ENCODE results near the gene TRIM40. TPM values are rescaled to one million over a fixed set of nuclear protein-coding genes. Genes with fewer than 3 reads are reported as not detected.
"Not testable (repeated sequence)": the region's sequence is repeated elsewhere in the genome, so short reads cannot be mapped to it uniquely, and the experiment has no call there.

The TRIM40 gene
- total RNA-seq, 1 experiment from 2014 or later: not detected

DNA sequence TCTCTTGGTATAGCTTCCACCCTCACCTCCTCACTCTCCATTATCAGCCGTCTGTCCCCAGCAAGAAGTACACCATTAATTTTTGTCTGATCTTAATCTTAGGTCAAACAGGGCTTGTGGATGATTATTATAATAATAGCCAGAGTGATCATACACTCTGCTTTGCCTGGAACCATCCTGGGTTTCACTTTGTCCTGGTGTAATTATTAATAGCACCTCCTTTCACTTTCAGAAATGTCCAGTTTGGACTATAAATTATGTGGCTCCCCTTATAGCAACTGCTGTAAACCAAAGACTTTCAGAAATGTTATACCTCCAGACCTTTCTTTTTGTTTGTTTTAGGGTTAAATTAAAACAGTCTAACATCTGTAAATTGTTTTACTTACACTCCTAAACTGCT is 22.1 kb upstream of the TRIM40 start:
- ChIA-PET CTCF (interaction anchor here (1.8 kb wide), 1 partner anchor 17 kb away, joined by 5 read pairs; no protein-coding TSS in a partner anchor), POLR2A (no interaction called here)
- TF ChIP-seq, protein P1, sequence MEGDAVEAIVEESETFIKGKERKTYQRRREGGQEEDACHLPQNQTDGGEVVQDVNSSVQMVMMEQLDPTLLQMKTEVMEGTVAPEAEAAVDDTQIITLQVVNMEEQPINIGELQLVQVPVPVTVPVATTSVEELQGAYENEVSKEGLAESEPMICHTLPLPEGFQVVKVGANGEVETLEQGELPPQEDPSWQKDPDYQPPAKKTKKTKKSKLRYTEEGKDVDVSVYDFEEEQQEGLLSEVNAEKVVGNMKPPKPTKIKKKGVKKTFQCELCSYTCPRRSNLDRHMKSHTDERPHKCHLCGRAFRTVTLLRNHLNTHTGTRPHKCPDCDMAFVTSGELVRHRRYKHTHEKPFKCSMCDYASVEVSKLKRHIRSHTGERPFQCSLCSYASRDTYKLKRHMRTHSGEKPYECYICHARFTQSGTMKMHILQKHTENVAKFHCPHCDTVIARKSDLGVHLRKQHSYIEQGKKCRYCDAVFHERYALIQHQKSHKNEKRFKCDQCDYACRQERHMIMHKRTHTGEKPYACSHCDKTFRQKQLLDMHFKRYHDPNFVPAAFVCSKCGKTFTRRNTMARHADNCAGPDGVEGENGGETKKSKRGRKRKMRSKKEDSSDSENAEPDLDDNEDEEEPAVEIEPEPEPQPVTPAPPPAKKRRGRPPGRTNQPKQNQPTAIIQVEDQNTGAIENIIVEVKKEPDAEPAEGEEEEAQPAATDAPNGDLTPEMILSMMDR (IDR thresholded peaks at IDR 0.05; ENCODE audit: insufficient read depth in 1 of 2, low read depth in 1 of 2, low read length in 1 of 2, severe bottlenecking in 1 of 2, unreplicated experiment in 1 of 2): no peak
- Mint-ChIP-seq H3K9me3 (ENCODE audit: unreplicated experiment) (no peaks in the 10 kb centered on the region), H3K4me1 (ENCODE audit: low read depth, unreplicated experiment) (peaks cover 32% of the 10 kb centered on the region), H3K4me3 (ENCODE audit: unreplicated experiment) (no peak overlapping the region), H3K27me3 (ENCODE audit: insufficient read depth, unreplicated experiment) (no peaks in the 10 kb centered on the region), H3K27ac (ENCODE audit: unreplicated experiment) (no peak overlapping the region), H3K36me3 (ENCODE audit: insufficient read depth, unreplicated experiment) (no peaks in the 10 kb centered on the region)
- intact Hi-C loops (cut with micrococcal nuclease; ENCODE audit: unreplicated experiment): no loop called here
- DNase-seq: no peak
- no peaks in the 10 kb centered on the region for H3K36me3 ChIP-seq (ENCODE audit: control insufficient read depth, insufficient read depth, low read length)
- H3K4me3 ChIP-seq (ENCODE audit: low read depth, low read length): no peak overlapping the region
- H3K27me3 ChIP-seq (replicated peaks; ENCODE audit: control insufficient read depth, insufficient read depth, low read length): no peaks in the 10 kb centered on the region
- BruUV-seq (replicated peaks): no TSS peak
- H3K4me1 ChIP-seq: peaks cover 26% of the 10 kb centered on the region
- no peaks in the 10 kb centered on the region for H3K9me3 ChIP-seq

DNA sequence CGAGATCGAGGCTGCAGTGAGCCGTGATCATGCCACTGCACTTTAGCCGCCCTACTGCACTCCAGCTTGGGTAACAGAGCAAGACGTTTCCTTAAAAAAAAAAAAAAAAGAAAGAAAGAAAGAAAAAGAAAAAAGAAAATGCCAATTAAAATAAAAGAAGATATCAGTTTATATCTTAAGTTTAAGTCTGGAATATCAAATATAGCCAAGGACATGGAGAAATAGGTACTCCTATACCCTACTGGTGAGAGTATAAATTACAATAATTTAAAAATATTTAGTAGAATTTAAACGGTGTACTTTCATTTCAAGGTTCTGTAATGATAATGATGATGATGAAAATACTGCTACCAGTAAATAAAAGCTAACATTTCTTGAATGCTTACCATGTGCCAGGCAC is 19.2 kb upstream of the TRIM40 start:
- DNase-seq: no peak
- no peak overlapping the region for H3K27ac Mint-ChIP-seq (ENCODE audit: unreplicated experiment)
- TF ChIP-seq, protein P1 (IDR thresholded peaks at IDR 0.05; ENCODE audit: insufficient read depth in 1 of 2, low read depth in 1 of 2, low read length in 1 of 2, severe bottlenecking in 1 of 2, unreplicated experiment in 1 of 2): no peak
- CTCF ChIA-PET: interaction anchor here (0.6 to 0.7 kb wide), 2 partner anchors 28 to 131 kb away, joined by 3 to 11 read pairs; no protein-coding TSS in a partner anchor
- H3K36me3 ChIP-seq (ENCODE audit: control insufficient read depth, insufficient read depth, low read length): no peaks in the 10 kb centered on the region
- POLR2A ChIA-PET: no interaction called here
- no peaks in the 10 kb centered on the region for H3K36me3 Mint-ChIP-seq (ENCODE audit: insufficient read depth, unreplicated experiment)
- H3K9me3 Mint-ChIP-seq (ENCODE audit: unreplicated experiment): no peaks in the 10 kb centered on the region
- no peak overlapping the region for H3K4me3 Mint-ChIP-seq (ENCODE audit: unreplicated experiment)
- H3K27me3 ChIP-seq (replicated peaks; ENCODE audit: control insufficient read depth, insufficient read depth, low read length): no peaks in the 10 kb centered on the region
- no peak overlapping the region for H3K4me3 ChIP-seq (ENCODE audit: low read depth, low read length)
- H3K4me1 ChIP-seq: peaks cover 37% of the 10 kb centered on the region
- BruUV-seq (replicated peaks): no TSS peak
- intact Hi-C loops (cut with micrococcal nuclease; ENCODE audit: unreplicated experiment): no loop called here
- H3K4me1 Mint-ChIP-seq (ENCODE audit: low read depth, unreplicated experiment): peaks cover 35% of the 10 kb centered on the region
- H3K27me3 Mint-ChIP-seq (ENCODE audit: insufficient read depth, unreplicated experiment): no peaks in the 10 kb centered on the region
- no peaks in the 10 kb centered on the region for H3K9me3 ChIP-seq

DNA sequence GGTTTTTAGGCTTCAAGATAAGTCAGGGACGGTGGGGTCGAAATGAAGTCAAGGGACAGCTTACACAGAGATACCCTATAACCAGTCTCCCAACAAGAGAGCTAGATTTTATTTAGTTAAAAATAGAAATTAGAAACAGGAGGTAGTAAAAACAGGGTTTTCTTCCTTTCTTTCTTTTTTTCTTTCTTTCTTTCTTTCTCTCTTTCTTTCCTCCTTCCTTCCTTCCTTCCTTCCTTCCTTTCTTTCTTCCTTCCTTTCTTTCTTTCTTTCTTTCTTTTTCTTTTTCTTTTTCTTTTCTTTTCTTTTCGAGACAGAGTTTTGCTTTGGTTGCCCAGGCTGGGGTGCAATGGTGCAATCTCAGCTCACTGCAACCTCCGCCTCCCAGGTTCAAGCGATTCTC is 17.2 kb upstream of the TRIM40 start:
- H3K4me3 Mint-ChIP-seq (ENCODE audit: unreplicated experiment); DNase-seq; BruUV-seq (replicated peaks); CTCF ChIA-PET; POLR2A ChIA-PET; H3K9me3 Mint-ChIP-seq (ENCODE audit: unreplicated experiment); H3K27me3 Mint-ChIP-seq (ENCODE audit: insufficient read depth, unreplicated experiment); intact Hi-C loops (cut with micrococcal nuclease; ENCODE audit: unreplicated experiment); H3K27me3 ChIP-seq (replicated peaks; ENCODE audit: control insufficient read depth, insufficient read depth, low read length); H3K9me3 ChIP-seq; H3K36me3 Mint-ChIP-seq (ENCODE audit: insufficient read depth, unreplicated experiment); H3K36me3 ChIP-seq (ENCODE audit: control insufficient read depth, insufficient read depth, low read length); H3K4me3 ChIP-seq (ENCODE audit: low read depth, low read length): not testable (repeated sequence)
- peaks cover 36% of the 10 kb centered on the region for H3K4me1 ChIP-seq
- Mint-ChIP-seq H3K27ac (ENCODE audit: unreplicated experiment) (peak overlapping the region; percentile 54), H3K4me1 (ENCODE audit: low read depth, unreplicated experiment) (peaks cover 29% of the 10 kb centered on the region)

Measured in Caco-2 (cell line).